Muscle of back (tissue), 11 donors: ENCODE measurements around the gene ENTPD7. TPM values are rescaled to one million over a fixed set of nuclear protein-coding genes. Genes with fewer than 3 reads are reported as not detected.
"Not testable (repeated sequence)": the region's sequence is repeated elsewhere in the genome, so short reads cannot be mapped to it uniquely, and the experiment has no call there.

Experiments
- DNase-seq, 3 donors: peaks; one replicate each; pipeline versions ENCODE4 v3.0.0 to v3.0.0-alpha.2; 2013
- polyA plus RNA-seq, 10 donors: library from polyadenylated mRNA; unstranded; fragments of 120-200 nt; gene quantifications; one replicate each; pipeline ENCODE4 v1.2.1, GENCODE V29; 2013; ENCODE audit not compliant: insufficient read length in 10 of 10

Gene ENTPD7
- polyA plus RNA-seq, 10 donors: 3.2 to 7.1 (median 4.4) TPM

DNA sequence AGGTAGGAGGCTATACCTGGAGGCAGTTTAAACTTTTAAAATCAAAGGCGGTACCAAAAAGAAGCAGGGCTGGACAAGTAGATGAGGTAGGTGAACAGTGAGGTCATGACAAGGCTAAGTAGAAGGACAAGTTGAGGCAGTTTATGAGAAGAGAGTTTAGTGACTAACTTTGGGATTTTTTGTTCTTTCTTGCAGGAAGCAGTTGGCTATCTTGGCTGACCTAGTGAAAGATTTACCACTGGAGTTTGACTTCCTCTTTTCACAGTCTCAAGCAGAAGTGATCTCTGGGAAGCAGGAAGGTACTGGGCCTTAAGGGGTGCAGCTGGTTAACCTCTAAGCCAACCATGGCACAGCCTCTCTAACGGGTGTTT lies 26.3 kb downstream of the ENTPD7 start:
- no peak for DNase-seq

- DNase-seq: no peak
These were observed 30.2 kb downstream of the ENTPD7 start for GRCh38 chr10:99689461-99689860.

GRCh38 chr10:99693933-99694583 lies 34.7 kb downstream of the ENTPD7 start:
- DNase-seq: peak in 1 of 3 donors; percentile 54

GRCh38 chr10:99695761-99696160 lies 36.5 kb downstream of the ENTPD7 start:
- DNase-seq: no peak

- no peak for DNase-seq
These were observed 39.3 kb downstream of the ENTPD7 start for GRCh38 chr10:99698504-99699080.

DNA sequence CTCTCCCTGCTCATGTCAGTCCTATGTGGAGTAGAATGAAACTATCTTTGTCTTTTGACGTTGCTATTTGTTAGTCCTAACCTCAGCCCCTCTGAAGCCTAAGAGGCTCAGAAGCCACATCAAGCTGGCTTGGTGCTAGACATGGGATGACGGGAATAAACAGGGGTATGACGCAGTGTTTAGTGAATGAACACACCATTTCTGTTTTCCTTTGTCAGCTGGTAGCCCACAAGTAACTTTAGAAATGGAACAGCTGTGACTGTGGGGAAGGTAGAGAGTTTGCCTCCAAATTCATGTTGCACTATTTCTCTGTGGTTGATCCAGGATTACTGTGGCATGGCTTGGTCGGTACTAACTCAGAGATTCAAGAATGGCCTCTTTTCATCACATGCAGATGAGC lies 41.3 kb downstream of the ENTPD7 start:
- DNase-seq: no peak

DNA sequence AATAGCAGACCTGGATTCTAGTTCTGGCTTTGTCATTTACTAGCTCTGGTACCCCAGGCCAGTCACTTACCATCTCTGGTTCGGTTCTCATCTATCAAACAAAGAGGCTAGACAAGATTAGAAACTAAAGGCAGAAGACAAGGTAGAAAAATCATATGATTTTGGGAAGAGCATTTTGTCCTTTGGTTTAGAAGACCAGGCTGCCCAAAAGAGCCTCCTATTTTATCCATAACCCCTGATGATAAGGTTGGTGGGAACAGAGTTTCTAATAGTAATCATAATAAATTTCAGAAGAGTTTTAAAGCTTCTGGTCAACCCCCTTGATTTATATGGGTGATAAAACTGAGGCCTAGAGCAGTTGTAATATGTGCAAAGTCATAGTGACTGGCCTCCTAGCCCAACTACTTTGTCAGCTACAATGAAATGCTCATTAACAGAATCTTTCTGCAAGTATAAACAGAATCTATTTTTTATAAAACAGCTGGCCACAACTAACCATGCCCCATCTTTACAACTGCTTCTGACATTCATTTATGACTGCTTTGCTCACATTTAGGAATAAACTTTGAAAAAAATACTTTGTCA lies 49.2 kb downstream of the ENTPD7 start:
- DNase-seq: no peak

- no peak for DNase-seq
These were observed 50.3 kb downstream of the ENTPD7 start for GRCh38 chr10:99709480-99710229.

DNA sequence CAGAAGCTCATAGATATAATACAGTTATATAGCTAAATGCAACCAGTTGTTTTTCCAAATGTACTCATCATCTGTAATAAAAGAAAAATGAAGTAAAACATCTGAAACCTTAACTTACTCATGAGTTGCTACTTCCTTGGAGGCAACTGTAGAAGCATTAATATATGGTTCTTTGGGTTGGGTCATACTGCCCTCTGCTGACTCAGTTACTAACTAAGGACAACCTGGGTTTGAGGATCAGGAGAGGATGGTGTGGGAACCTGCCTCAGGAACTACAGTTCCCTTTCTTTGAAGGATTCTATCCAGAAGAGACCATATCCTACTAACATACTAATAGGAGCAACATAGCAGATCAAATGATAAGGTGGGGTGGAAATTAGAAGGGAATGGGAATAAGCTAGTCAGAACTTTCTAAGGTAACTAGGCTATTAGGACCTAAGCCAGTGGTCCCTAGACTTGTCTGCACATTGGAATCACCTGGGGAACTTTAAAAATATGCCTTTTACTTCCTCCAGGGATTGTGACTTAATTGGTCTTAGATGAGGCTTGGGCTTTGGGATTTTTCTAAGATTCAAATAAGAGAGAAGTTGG lies 51.9 kb downstream of the ENTPD7 start:
- DNase-seq: peak; percentile 35 to 63 (median 37)

DNA sequence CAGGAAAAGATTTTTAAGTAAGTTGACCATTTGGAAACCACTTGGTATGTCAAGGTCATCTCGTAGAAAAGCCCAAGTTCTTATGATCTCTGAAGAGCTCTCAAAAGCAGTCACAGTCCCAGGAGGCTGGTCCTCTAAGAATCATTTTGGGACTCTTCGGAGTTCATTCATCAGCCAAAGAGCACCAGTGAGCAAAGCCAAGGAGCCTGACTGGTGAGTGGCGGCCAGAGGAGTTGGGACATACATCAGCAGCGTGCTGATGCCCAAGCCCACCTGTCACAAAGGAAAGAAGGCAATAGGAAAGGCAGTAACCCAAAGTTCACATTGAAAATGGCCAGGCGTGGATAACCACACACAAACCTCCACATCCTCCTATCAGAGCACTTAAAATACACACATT lies 55.1 kb downstream of the ENTPD7 start:
- no peak for DNase-seq

GRCh38 chr10:99720387-99720786 lies 61.1 kb downstream of the ENTPD7 start:
- no peak for DNase-seq

GRCh38 chr10:99730026-99730425 lies 70.7 kb downstream of the ENTPD7 start:
- DNase-seq: no peak

- DNase-seq: no peak
These were observed 72.2 kb downstream of the ENTPD7 start for GRCh38 chr10:99731306-99732032.

GRCh38 chr10:99732033-99732842 lies 72.9 kb downstream of the ENTPD7 start, which contains the start of the genes COX15 and CUTC:
TSS of gene COX15 (minus strand) at chr10:99732127. CDS start at chr10:99732049, 78 bp downstream.
TSS of gene CUTC (plus strand) at chr10:99732234. CDS start at chr10:99732349, 115 bp downstream.
- peak; percentile 97 to 100 (median 100) for DNase-seq

DNA sequence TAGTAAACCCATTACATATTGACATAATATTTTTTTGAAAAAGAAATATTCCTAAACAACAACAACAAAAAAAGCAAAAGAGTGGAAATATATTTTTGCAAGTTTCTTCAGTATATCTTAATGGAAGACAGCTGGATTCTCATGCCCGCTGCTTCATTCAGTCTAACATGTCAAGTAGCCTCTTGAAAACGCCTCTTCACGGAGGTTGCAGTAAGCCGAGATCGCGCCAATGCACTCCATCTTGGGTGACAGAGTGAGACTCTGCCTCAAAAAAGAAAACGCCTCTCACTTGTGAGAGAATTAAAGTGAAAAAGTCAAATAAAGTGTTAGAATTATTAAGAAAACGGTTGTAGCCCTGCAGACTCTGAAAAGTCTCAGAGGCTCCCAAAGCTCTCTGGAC lies 74.1 kb downstream of the ENTPD7 start:
- DNase-seq: peak in 1 of 3 donors; percentile 11

GRCh38 chr10:99734111-99734510 lies 74.8 kb downstream of the ENTPD7 start:
- DNase-seq: not testable (repeated sequence)

DNA sequence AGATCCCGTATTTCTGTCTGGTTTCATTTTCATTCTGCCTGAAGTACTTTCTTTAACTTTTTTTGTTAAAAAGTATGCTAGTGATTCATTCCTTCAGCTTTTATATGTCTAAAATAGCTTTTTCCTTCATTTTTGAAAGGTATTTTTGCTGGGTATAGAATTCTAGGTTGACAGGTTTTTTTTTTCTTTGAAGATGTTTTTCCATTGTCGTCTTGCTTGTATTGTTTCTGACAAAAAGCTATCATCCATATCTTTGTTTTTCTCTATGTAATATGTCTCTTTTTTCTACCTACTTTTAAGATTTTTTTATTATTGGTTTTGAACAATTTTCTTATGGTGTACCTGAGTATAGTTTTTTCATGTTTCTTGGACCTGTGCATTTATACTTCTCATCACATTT lies 81.0 kb downstream of the ENTPD7 start:
- DNase-seq: no peak

GRCh38 chr10:99740933-99741559 lies 81.7 kb downstream of the ENTPD7 start:
- no peak for DNase-seq

- DNase-seq: no peak
These were observed 82.9 kb downstream of the ENTPD7 start for GRCh38 chr10:99742254-99742653.

- no peak for DNase-seq
These were observed 83.4 kb downstream of the ENTPD7 start for GRCh38 chr10:99742701-99743100.
